Thyroid gland (tissue), 4 donors: ENCODE data around the gene SSTR5. TPM values are rescaled to one million over a fixed set of nuclear protein-coding genes. Genes with fewer than 3 reads are reported as not detected.

ENCODE experiments used
- DNase-seq, 2 donors: peaks; one replicate each; pipeline ENCODE4 v3.0.0-alpha.2; 2019
- H3K27ac ChIP-seq, 3 donors: fragments of 200-600 bp; sonication (generic); 1 replicate in 2 of 3; 2 replicates in 1 of 3; pipeline ENCODE4 v1.5.1; 2016 to 2019; ENCODE audit warnings: mild to moderate bottlenecking in 1 of 3, moderate library complexity in 1 of 3
- H3K27me3 ChIP-seq: fragments of 200-600 bp; sonication (generic); one replicate; pipeline ENCODE4 v1.5.1; 2019
- H3K36me3 ChIP-seq, 2 donors: fragments of 200-600 bp; sonication (generic); one replicate each; pipeline ENCODE4 v1.5.1; 2016 to 2019
- H3K4me1 ChIP-seq, 2 donors: fragments of 200-600 bp; sonication (generic); one replicate each; pipeline ENCODE4 v1.5.1; 2017 to 2019
- H3K4me3 ChIP-seq, 3 donors: fragments of 200-600 bp; sonication (generic); replicated peaks in 1 of 3; 1 replicate in 2 of 3; 2 replicates in 1 of 3; pipeline ENCODE4 v1.5.1; 2016; ENCODE audit warnings: mild to moderate bottlenecking in 1 of 3
- H3K9me3 ChIP-seq: fragments of 200-600 bp; sonication (generic); one replicate; pipeline ENCODE4 v1.5.1; 2017
- CTCF ChIP-seq, 6 experiments: fragments of 200-600 bp in 3 of 6; fragments of 450-650 bp in 3 of 6; sonication (generic) in 3 of 6; IDR thresholded peaks; one replicate each; pipeline ENCODE4 v1.5.1; 2016 to 2019; ENCODE audit warnings: antibody characterized with exemption in 6 of 6, mild to moderate bottlenecking in 2 of 6, inconsistent platforms in 1 of 6, moderate library complexity in 1 of 6
- POLR2A ChIP-seq, 2 donors: fragments of 450-650 bp; IDR thresholded peaks; one replicate each; pipeline ENCODE4 v1.6.1; 2017; ENCODE audit warnings: antibody characterized with exemption in 2 of 2, mild to moderate bottlenecking in 2 of 2, moderate library complexity in 1 of 2
- WGBS, 2 donors: methylation state at CpG; one replicate each; pipeline ENCODE4 v1.1.5; 2017; 5-methylcytosine and 5-hydroxymethylcytosine counted together
- intact Hi-C: fragments of 100-400 bp; cut with DNase I; formaldehyde crosslinking; loops from one replicate; pipeline ENCODE4 v1.15.1; 2023
- total RNA-seq, 4 donors: library from RNA; depleted of rRNA; stranded (reverse); fragments of >200 nt; gene quantifications; one replicate each; pipeline ENCODE4 v1.2.3, GENCODE V29; 2016

The SSTR5 gene
- total RNA-seq, 4 donors from 2014 or later, result not detected

GRCh38 chr16:1102333-1102700, 29.8 kb downstream of the SSTR5 start:
- TF ChIP-seq CTCF (IDR thresholded peaks at IDR 0.05) (no peak), POLR2A (IDR thresholded peaks at IDR 0.05) (no peak)
- no peaks in the 10 kb centered on the region for H3K9me3 ChIP-seq
- H3K27me3 ChIP-seq, result no peaks in the 10 kb centered on the region
- no peaks in the 10 kb centered on the region for H3K36me3 ChIP-seq
- H3K4me1 ChIP-seq, result peaks cover 3 to 5% of the 10 kb centered on the region in 2 donors
- H3K4me3 ChIP-seq, result no peak overlapping the region
- DNase-seq, result no peak
- intact Hi-C loops, result no loop called here
- no peak overlapping the region for H3K27ac ChIP-seq
- 51 to 55% methylated on average over 19 of the region's 26 CpGs for WGBS, 2 donors

GRCh38 chr16:1102921-1103635, 30.5 kb downstream of the SSTR5 start:
- Histone ChIP-seq H3K36me3 (no peaks in the 10 kb centered on the region), H3K4me3 (no peak overlapping the region), H3K27ac (no peak overlapping the region), H3K27me3 (no peaks in the 10 kb centered on the region), H3K9me3 (no peaks in the 10 kb centered on the region), H3K4me1 (peaks cover 3 to 5% of the 10 kb centered on the region in 2 donors)
- intact Hi-C loops, result no loop called here
- WGBS, 2 donors, result 19 to 21% methylated on average over 10 to 12 of the region's 61 CpGs
- peak; percentile 54 to 57 for DNase-seq
- TF ChIP-seq POLR2A (IDR thresholded peaks at IDR 0.05) (no peak), CTCF (IDR thresholded peaks at IDR 0.05) (peak in 5 of 6 experiments; percentile 12 to 73 (median 59))

- H3K4me3 ChIP-seq, result no peak overlapping the region
- no peak for DNase-seq
- 55% methylated on average over 11 of the region's 11 CpGs; no CpG with 5 or more reads in 1 of the 2 donors for WGBS, 2 donors
- no peaks in the 10 kb centered on the region for H3K36me3 ChIP-seq
- peaks cover 3 to 5% of the 10 kb centered on the region in 2 donors for H3K4me1 ChIP-seq
- H3K9me3 ChIP-seq, result no peaks in the 10 kb centered on the region
- H3K27me3 ChIP-seq, result no peaks in the 10 kb centered on the region
- no peak overlapping the region for H3K27ac ChIP-seq
- intact Hi-C loops, result no loop called here
- TF ChIP-seq POLR2A (IDR thresholded peaks at IDR 0.05) (no peak), CTCF (IDR thresholded peaks at IDR 0.05) (no peak)
Observed at GRCh38 chr16:1103636-1103980, 31.1 kb downstream of the SSTR5 start.

- DNase-seq, result peak; percentile 83 to 85
- no peaks in the 10 kb centered on the region for H3K27me3 ChIP-seq
- intact Hi-C loops, result loop anchor here (2.0 kb wide), 1 partner anchor 89 kb away; no protein-coding TSS in a partner anchor
Observed at GRCh38 chr16:1105888-1106620, 33.5 kb downstream of the SSTR5 start.

More at GRCh38 chr16:1105888-1106620, 33.5 kb downstream of the SSTR5 start:
- Histone ChIP-seq H3K4me1 (peaks cover 3 to 5% of the 10 kb centered on the region in 2 donors), H3K4me3 (no peak overlapping the region), H3K36me3 (no peaks in the 10 kb centered on the region), H3K9me3 (no peaks in the 10 kb centered on the region), H3K27ac (no peak overlapping the region)
- TF ChIP-seq POLR2A (IDR thresholded peaks at IDR 0.05), result no peak
- peak; percentile 65 to 94 (median 82) for TF ChIP-seq CTCF (IDR thresholded peaks at IDR 0.05)
- 48 to 53% methylated on average over 6 to 15 of the region's 26 CpGs for WGBS, 2 donors
